Kasumi-1 (cell line): Measurements from ENCODE around the gene ICAM1.
A peak's percentile ranks its signal among the peaks of the same experiment; 100 is the strongest.

Experiments
- DNase-seq, 2 experiments: peaks; one replicate each; lab custom pipeline; 2025; lab: John Stamatoyannopoulos, UW

ICAM1 gene

DNA sequence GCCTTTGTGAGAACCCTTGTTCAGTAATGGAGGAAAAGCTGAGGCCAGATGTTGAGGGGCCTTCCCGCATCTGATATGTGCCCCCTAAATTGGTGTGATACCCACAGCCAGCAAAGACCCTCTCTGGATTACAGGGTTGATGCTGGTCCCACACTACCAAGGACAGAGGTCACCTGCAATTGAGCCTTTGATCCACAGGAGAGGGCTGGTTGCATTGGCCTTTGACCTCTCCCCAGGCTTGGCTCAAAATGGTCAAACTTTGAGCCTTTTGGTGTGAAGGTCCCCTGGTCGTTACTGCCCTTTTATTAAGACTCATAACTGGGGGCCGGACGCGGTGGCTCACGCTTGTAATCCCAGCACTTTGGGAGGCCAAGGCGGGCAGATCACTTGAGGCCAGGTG is 27.3 kb upstream of the ICAM1 start:
- no peak for DNase-seq

DNA sequence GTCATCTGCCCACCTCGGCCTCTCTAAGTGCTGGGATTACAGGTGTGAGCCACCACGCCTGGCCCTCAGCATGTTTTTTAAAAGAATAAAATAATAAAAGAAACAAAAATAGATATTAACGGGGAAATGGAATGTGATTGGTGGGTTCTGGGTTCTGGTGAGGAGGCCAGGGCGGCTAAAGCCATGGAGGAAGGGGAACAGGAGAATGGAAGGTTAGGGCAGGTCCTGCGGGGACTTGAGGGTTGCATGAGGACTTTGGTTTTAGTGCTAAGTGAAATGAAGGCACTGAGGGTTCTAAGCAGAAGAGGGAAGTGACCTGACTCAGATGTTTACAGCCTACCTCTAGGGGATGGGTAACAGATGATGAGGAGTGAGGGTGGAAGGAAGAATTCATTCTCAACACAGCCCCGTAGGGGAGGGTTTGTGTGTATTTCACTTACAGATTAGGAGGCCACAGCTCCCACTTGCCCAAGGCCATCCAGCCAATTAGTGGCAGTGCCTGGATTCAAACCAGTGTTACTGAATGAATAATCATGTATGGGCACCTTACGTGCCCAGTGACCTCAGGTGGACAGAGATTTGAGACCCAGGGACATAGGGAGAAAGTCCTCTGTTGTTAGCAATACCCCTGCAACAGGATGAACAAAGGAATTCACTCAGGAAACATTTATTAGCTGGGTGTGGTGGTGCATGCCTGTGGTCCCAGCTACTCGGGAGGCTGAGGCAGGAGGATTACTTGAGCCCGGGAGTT is 25.6 kb upstream of the ICAM1 start:
- no peak for DNase-seq

DNA sequence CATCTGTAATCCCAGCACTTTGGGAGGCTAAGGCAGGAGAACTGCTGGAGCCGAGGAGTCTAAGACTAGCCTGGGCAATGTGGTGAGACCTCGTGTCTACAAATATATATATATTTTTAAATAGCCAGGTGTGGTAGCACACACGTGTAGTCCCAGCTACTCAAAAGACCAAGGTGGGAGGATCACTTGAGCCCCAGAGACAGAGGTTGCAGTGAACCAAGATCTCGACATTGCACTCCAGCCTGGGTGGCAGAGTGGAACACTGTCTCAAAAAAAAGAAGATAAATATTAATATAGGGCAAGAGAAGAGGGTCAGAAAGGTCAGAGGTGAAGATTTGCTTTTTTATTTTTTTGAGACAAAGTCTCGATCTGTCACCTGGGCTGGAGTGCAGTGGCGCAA is 24.4 kb upstream of the ICAM1 start:
- no peak for DNase-seq

DNA sequence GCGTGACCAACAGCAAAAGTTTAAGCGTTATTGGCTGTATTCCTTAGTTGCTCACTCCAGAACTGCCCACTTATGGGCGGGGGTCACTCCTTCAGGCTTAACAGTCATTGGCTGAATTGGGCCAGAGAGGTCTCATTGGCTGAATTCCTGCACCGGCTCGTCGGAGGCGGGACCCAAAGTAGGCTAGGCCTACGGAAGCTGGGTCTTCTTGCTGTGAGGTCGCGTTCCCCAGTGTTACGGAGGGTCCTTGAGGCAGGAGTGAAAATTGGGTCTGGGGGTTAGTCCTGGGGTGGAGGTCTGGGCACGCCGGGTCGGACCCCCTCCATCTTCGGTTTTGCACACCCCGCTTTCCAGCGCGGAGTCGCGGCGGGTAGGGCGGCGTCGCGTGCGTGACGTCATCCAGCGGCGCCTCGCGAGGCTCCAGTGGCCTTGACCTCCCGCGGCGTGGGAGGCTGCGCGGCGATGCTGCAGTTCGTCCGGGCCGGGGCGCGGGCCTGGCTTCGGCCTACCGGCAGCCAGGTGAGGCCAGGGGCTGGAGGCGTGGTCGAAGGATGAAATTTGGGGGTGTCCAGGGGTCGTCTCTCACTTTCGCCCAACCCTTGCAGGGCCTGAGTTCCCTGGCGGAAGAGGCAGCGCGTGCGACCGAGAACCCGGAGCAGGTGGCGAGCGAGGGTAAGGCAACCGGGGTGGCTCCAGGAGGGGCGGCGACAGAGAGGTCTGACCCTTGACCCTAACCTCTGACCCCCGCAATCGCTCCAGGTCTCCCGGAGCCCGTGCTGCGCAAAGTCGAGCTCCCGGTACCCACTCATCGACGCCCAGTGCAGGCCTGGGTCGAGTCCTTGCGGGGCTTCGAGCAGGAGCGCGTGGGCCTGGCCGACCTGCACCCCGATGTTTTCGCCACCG is 18.9 kb upstream of the ICAM1 start, which contains the start of gene MRPL4:
MRPL4 (plus strand) TSS at position 423 of the 903 bp plus-strand sequence; CDS start at position 463, 40 bp downstream.
- DNase-seq, result peak; percentile 98 to 99

DNA sequence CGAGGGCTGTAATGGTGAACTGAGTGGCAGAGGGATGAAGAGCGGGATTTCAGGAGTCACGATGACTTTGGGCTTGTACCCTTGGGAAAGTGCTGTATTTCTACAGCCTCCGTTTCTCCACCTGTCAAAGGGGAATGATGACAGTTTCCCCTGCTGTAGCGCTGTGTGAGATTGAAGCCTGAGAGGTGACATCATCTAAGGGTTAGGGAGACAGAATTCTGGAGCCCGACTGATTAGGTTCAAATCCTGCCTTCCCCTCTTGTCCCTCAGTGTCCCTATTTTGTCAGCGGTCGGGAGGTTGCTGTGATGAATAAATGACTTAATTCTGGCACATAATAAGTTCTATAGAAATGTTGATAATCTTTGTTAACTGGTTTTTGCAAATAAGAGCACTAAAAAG is 18.2 kb upstream of the ICAM1 start:
- no peak for DNase-seq

DNA sequence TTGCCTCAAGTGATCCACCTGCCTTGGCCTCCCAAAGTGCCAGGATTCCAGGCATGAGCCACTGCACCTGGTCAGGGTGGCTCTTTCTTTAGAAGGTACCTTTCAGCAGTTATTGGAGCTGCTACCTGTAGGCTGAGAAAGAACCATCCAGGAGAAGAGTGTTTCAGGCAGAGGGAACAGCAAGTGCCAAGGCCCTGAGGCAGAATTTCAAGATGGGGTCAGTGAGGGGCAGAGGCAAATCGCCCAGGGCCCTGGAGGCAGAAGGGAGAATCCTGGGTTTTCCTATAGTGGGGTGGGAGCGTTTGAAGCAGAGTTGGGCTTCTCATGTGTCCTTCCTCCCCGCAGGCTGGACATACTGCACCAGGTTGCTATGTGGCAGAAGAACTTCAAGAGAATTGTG is 16.7 kb upstream of the ICAM1 start:
- DNase-seq, result no peak

DNA sequence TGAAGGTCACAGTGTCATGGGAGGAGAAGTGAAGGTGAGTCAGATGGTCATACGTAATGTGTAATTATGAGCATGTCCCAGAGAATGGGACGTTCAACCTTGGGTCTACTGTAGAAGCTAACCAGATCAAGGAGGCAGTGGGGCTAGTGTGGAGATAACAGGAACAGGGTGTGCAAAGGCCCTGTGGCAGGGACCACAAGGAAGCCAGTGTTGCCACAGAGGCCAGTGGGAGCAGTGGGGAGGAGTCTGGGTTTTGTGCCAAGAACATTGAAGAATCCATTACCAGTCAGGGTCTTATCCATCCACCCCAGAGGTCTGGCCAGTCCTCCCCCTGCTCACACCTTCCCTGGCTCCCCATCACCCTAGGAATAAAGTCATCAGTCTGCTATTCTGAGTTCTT is 15.6 kb upstream of the ICAM1 start:
- no peak for DNase-seq

DNA sequence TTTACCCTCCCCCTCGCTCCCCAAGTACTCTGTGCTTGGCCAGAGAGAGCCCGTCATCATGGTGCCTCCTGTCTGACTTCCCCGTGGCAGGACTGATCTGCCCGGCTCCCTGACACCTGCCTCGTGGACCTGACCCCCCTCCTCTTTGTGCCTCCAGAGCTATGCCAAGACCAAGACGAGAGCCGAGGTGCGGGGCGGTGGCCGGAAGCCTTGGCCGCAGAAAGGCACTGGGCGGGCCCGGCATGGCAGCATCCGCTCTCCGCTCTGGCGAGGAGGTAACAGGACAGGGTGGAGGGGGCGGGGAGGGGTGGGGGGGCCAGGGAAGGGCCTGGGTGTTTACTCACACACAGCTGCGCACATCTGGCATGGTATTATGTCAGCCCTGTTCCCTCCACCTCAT is 14.4 kb upstream of the ICAM1 start:
- DNase-seq, result no peak

DNA sequence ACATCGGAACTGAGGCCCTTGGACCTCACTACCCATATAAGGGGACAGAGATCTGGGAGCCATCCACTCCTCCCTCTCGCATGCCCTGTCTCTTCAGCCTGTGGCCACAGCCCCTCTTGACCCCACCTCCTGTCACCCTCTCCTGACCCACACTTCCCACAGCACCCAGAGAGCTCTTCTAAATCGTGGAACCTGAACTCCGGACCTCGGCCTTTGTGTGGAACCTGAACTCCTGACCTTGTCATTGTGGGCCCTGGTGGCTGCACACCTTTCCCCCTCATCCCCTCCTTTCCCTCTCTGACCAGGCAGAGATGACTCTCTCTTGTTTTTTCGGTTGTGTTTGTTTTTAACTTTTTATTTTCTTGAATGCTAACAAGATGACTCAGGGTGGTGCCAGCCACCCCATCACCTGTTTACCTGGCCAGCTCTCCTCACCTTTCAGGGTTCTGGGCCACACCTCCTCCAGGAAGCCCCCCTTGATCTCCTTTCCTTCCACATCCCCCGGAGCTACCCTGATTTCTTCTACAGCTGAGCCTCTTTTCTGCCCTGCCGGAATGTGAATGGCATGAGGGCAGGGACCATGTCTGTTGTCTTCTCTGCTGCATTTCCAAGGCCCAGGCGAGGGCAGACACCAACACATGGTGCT is 13.8 kb upstream of the ICAM1 start:
- no peak for DNase-seq

DNA sequence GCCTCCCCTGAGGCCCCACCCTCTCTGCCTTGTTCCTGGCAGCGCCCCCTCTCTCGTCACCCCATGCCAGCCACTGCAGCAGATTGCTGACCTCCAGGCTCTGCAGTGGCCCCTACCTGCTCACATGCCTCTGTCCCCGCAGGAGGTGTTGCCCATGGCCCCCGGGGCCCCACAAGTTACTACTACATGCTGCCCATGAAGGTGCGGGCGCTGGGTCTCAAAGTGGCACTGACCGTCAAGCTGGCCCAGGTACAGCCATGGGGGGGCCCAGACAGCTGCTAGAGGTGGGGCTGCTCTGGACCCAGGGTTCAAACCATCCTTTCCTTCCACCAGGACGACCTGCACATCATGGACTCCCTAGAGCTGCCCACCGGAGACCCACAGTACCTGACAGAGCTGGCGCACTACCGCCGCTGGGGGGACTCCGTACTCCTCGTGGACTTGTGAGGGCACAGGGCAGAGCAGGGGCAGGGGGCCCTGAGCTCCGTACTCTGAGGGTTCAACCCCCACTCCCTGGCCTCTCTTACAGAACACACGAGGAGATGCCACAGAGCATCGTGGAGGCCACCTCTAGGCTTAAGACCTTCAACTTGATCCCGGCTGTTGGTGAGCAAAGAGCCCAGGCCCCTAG is 12.7 kb upstream of the ICAM1 start:
- DNase-seq, result no peak

DNA sequence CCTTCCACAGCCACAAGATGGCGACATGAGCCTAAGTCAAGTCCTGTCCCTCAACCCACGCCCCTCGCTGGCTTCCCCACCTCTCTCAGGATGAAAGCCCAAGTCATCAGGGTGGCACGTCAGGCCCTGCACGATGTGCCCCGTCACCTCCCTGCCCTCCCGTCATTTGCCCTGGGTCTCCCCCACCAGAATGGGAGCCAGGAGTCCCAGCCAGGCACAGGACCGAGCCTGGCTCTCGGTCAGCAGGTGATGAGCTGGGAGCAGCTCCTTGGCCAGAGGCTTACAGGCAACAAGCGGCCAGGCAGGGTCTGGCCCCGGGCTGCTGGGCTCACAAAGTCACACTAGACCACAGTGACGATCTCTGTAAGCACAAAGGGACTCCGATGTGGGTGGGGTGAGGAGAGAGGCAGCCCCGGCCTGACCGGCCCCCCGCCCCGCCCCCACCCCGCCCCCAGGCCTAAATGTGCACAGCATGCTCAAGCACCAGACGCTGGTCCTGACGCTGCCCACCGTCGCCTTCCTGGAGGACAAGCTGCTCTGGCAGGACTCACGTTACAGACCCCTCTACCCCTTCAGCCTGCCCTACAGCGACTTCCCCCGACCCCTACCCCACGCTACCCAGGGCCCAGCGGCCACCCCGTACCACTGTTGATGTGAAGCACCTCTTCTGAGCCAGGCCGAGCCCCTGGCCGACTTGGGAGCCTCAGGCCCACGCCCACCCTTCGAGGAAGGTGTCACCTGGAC is 11.6 kb upstream of the ICAM1 start:
- peak; percentile 83 to 93 for DNase-seq

DNA sequence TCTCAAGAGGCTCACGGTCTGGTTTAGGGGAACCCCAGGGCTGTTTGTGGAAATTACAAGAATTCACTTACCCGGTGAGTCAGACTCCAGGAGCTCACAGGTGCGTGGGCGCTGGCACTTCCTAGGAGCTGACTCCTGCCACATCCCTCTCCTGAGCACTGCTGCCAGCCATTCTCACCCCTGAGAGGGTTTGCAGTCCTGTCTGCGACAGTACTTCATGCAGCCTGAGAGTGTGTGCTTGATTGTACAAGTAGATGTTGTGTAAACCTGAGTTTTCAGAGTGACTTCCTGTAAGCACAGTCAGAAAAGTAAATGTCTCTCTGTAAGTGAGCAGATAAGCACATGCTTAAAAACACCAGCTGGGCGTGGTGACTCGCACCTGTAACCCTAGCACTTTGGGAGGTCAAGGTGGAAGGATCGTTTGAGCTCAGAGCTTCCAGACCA is 10.8 kb upstream of the ICAM1 start:
- DNase-seq, result no peak

DNA sequence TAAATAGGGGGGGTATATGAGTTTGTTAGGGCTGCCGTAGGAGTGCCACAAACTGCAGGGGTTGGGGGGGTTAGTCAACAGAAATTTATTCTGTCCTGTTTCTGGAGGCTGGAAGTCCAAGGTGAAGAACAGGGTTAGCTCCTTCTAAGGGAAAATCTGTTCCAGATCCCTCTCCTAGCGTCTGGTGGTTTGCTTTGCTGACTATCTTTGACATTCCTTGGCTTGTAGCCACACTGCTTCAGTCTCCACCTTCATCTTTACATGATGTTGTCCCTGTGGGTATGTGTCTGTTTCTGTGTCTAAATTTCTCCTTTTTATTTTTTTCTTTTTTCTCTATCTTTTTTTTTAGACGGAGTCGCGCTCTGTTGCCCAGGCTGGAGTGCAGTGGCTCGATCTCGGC is 8.1 kb upstream of the ICAM1 start:
- DNase-seq, result no peak

DNA sequence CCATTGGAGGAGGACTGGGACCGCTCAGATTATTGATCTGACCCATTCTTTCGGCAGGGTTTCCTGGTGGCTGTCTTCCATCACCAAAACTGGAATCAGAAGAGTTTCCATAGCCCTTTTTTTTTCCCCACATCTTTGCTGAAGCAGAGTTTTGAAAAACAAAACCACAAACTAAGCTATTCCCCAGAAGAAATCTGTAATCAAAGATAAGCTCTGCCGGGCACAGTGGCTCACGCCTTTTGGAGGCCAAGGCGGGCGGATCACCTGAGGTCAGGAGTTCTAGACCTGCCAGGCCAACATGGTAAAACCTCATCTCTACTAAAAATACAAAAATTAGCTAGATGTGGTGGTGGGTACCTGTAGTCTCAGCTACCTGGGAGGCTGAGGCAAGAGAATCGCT is 4.2 kb upstream of the ICAM1 start:
- DNase-seq, result no peak

DNA sequence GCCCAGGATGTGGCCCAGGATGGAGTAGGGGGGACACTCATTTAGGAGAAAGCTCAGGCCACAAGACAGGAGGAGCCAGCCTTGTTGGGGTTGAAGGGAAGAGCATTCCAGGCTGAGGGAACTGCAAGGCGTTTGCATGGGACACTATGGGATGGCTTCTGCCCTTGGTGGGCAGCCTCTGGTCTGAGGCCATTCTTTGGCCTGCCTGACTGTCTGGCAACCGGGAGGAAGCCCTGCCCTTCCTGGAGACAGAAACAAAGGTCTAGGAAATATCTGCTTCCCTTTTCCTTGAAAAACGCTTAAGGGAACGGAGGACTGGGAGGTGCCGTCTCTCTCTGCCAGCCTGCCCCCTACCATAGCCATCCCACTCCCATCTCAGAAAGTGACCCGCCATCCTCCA is 2.8 kb upstream of the ICAM1 start:
- DNase-seq, result no peak

DNA sequence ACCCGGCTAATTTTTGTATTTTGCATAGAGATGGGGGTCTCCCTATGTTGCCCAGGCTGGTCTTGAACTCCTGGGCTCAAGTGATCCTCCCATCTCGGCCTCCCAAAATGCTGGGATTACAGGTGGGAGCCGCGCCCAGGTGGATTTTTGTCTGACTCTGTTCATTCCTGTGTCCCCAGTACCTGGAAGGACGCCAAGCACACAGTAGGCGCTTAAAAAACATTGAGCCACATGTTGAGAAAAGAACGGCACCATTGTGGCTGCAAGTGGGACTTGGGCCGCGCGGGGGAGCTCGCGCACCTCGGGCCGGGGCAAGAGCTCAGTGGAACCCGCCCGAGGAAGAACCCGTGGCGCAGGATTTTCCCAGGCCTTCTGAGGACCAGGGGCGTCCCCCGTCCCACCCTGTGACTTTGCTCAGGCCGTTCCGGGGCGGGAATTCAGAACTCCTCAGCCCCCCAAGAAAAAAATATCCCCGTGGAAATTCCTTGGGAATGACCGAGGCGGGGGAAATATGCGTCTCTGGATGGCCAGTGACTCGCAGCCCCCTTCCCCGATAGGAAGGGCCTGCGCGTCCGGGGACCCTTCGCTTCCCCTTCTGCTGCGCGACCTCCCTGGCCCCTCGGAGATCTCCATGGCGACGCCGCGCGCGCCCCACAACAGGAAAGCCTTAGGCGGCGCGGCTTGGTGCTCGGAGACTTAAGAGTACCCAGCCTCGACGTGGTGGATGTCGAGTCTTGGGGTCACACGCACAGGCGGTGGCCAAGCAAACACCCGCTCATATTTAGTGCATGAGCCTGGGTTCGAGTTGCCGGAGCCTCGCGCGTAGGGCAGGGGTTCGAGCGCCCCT is 1.4 kb upstream of the ICAM1 start:
- DNase-seq, result peak; percentile 75 to 79

DNA sequence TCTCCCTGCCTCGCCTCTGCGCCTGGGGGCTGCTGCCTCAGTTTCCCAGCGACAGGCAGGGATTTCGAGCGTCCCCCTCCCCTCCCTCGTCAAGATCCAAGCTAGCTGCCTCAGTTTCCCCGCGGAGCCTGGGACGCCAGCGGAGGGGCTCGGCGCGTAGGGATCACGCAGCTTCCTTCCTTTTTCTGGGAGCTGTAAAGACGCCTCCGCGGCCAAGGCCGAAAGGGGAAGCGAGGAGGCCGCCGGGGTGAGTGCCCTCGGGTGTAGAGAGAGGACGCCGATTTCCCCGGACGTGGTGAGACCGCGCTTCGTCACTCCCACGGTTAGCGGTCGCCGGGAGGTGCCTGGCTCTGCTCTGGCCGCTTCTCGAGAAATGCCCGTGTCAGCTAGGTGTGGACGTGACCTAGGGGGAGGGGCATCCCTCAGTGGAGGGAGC is 722 bp upstream of the ICAM1 start:
- peak; percentile 77 to 82 for DNase-seq

DNA sequence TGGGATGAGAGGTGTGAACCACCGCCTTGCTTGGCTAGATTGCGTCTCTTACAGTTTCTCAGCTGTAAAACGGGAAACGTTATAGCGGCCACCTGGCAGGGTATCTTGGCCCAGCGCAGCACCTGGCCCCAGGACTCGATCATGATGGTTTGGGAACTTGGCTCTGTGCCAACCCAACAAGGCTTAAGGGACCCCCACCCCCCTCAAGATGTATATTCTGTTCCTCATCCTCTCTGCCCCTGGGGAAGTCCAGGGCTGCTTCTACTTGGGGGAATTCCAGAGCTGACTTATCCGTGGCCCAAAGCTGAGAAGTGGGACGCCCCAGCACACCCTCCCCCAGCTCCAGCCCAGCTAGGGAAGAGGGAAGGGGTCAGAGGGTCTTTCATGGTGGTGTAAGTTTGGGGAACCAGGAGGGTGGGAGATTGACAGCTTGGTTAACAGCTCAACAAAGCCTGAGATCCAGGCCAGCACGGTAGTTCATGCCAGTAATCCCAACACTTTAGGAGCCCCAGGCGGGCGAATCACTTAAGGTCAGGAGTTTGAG is 695 bp downstream of the ICAM1 start:
- DNase-seq, result no peak

DNA sequence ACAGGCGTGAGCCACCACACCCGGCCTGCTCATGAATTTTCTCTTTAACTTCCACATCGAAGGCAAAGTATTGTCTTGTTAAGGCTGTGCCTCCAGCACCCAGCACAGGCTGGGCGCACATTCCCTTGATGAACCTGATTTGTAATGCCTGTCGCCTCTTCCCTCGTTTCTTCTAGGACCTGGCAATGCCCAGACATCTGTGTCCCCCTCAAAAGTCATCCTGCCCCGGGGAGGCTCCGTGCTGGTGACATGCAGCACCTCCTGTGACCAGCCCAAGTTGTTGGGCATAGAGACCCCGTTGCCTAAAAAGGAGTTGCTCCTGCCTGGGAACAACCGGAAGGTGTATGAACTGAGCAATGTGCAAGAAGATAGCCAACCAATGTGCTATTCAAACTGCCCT is 3.7 kb downstream of the ICAM1 start:
- no peak for DNase-seq
